Measurements from ENCODE around the gene SNAI3. TPM values are rescaled to one million over a fixed set of nuclear protein-coding genes. Genes with fewer than 3 reads are reported as not detected.

The SNAI3 gene
- total RNA-seq, 8 experiments from 2014 or later: 1.3 to 4.3 (median 2.4) TPM

DNA sequence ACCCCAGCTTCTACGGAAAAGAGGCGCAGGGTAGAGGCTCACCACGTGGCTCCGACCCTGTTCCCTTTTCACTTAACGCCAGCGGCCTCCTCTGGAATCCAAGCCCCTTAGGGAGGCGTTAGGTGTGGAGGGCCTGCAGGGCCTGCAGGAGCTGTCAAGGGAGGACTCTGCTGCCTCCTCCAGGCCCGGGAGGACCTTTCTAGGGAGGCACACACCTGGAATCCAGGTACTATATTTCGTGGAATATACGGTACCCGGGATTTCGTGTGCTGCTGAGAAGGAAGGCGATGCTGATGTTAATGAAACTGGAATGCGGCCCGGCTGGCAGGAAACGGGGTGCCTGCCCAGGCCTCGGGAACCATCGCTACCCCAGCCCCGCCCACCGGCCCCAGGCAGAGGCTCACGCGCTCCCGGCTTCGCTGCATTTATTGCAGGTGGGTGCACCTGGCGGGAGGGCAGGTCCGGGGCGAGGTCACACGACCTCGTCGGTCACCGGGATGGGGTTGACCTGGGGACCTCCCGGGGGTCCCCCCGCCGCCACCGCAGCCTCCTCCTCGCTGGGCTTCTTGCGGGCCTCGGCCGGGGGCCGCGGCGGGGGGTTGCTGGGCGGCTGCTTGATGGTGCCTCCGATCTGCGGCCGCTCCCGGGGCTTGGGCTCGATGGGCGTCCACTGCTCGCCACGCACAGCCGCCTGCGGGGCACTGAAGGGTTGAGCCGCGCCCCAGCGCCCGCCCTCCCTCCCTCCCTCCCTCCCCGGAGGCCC, 43.2 kb downstream of the SNAI3 start:
- in situ Hi-C loops (cut with MboI; ENCODE audit: low pct_unique_long_range_greater_than_20kb in 2 of 9, low sequenced_read_pairs in 9 of 9, unreplicated experiment in 9 of 9): no loop called here
- Histone ChIP-seq H3K4me3 (no peak overlapping the region), H3K27ac (no peak overlapping the region), H3K4me1 (replicated peaks in 1 of 2) (peaks cover 0 to 3% of the 10 kb centered on the region in 2 donors)
- no peak for ATAC-seq (replicated peaks in 6 of 8)
- 50 to 100% (median 88%) methylated on average over 1 to 9 of the region's 58 CpGs; no CpG with 5 or more reads in 6 of the 10 experiments for WGBS, 10 experiments

DNA sequence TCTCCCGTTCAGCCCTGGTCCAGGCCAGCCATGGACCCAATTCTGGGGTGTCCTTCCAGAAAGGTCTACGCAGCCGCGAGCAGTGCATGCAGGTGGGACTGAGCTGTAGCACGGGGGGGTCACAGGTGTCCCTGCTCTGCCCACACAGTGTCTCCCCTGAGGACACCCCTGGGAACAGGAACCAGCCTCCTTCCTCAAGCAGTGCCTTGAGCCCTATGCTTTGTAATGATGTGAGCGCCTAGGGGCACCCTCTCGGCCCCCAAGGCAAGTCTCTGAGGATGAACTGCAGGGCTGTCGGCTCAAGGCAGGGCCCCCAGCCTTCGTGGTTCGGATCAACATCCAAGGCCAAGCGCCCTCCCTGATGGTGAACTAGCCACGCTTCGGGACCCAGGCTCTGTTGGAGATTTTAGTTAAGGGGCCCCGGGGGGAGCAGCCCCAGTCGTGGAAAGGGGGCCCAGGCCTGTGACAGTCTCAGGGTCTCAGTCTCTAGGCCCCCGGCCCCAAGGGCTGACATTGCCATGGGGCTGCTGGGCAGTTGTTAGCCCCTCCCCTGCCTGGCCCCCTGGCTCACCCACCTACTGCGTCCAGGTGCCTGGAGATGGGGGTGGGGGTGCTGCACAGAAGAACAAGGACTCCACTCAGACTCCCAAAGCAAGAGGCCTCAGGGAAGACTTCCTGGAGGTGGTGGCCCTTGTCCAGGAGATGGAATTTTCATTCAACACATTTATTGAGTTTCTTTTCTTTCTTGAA, 45.6 kb downstream of the SNAI3 start:
- WGBS, 10 experiments: 0 to 86% (median 38%) methylated on average over 1 to 6 of the region's 17 CpGs; no CpG with 5 or more reads in 6 of the 10 experiments
- Histone ChIP-seq H3K27ac (no peak overlapping the region), H3K4me1 (replicated peaks in 1 of 2) (peaks cover 0 to 3% of the 10 kb centered on the region in 2 donors), H3K4me3 (no peak overlapping the region)
- ATAC-seq (replicated peaks in 6 of 8): no peak
- in situ Hi-C loops (cut with MboI; ENCODE audit: low pct_unique_long_range_greater_than_20kb in 2 of 9, low sequenced_read_pairs in 9 of 9, unreplicated experiment in 9 of 9): no loop called here

DNA sequence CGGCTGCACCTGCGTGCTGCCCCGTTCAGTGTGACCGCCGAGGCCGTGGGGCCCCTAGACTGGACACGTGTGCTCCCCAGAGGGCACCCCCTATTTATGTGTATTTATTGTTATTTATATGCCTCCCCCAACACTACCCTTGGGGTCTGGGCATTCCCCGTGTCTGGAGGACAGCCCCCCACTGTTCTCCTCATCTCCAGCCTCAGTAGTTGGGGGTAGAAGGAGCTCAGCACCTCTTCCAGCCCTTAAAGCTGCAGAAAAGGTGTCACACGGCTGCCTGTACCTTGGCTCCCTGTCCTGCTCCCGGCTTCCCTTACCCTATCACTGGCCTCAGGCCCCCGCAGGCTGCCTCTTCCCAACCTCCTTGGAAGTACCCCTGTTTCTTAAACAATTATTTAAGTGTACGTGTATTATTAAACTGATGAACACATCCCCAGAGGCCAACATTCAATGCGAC, 46.2 kb downstream of the SNAI3 start:
- H3K4me1 ChIP-seq (replicated peaks in 1 of 2): no peaks in the 10 kb centered on the region
- 33 to 90% (median 62%) methylated on average over 2 to 8 of the region's 13 CpGs; no CpG with 5 or more reads in 6 of the 10 experiments for WGBS, 10 experiments
- in situ Hi-C loops (cut with MboI; ENCODE audit: low pct_unique_long_range_greater_than_20kb in 2 of 9, low sequenced_read_pairs in 9 of 9, unreplicated experiment in 9 of 9): no loop called here
- no peak overlapping the region for H3K27ac ChIP-seq
- H3K4me3 ChIP-seq: no peak overlapping the region
- peak in 1 of 8 experiments; percentile 3 for ATAC-seq (replicated peaks in 6 of 8)

- Histone ChIP-seq H3K4me3 (no peak overlapping the region), H3K27ac (no peak overlapping the region), H3K4me1 (replicated peaks in 1 of 2) (peaks cover 0 to 1% of the 10 kb centered on the region in 2 donors)
- 3 to 25% methylated on average over 7 to 8 of the region's 45 CpGs; no CpG with 5 or more reads in 8 of the 10 experiments for WGBS, 10 experiments
- in situ Hi-C loops (cut with MboI; ENCODE audit: low pct_unique_long_range_greater_than_20kb in 2 of 9, low sequenced_read_pairs in 9 of 9, unreplicated experiment in 9 of 9): no loop called here
- peak in 6 of 8 experiments; percentile 11 to 33 (median 21) for ATAC-seq (replicated peaks in 6 of 8)
Observed at GRCh38 chr16:88639231-88640038, 46.9 kb downstream of the SNAI3 start.

DNA sequence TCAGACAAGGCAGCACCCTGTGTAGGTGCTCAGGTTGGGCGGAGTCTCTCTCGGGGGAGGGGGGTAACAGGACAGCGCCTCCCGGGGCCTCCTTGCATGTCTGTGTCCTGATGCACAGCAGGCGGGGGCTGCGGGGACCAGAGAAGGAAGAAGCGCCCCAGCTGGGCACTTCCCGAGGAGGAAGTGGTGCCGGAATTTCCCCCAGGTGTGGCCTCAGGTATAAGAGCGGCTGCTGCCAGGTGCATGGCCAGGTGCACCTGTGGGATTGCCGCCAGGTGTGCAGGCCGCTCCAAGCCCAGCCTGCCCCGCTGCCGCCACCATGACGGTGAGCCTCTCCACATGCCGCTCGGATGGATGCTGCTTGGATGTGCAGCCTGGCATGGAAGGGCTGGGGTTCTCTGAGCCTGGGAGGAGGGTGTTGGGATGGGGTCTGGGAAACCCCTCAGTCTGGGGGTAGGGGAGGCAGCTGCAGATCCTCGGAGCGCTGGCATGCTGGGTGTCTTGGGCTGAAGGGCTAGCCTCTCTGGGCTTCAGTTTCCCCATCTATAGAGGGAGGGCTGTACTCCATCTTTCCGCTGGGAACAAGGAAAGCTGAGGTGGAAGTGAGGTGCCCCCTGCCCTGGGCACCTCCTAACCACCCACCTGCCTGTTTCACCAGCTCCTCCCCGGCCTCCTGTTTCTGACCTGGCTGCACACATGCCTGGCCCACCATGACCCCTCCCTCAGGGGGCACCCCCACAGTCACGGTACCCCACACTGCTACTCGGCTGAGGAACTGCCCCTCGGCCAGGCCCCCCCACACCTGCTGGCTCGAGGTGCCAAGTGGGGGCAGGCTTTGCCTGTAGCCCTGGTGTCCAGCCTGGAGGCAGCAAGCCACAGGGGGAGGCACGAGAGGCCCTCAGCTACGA, 47.7 kb downstream of the SNAI3 start, which contains the start of gene IL17C:
Gene IL17C, plus strand, starts transcription at position 250 of the 908 bp plus-strand sequence. Its CDS starts 70 bp downstream, at position 320.
- Histone ChIP-seq H3K27ac (no peak within 1 kb of the TSS), H3K4me1 (replicated peaks in 1 of 2) (peaks cover 0 to 3% of the 10 kb centered on the region in 2 donors), H3K4me3 (no peak within 1 kb of the TSS)
- peak in 1 of 8 experiments; percentile 5 for ATAC-seq (replicated peaks in 6 of 8)
- in situ Hi-C loops (cut with MboI; ENCODE audit: low pct_unique_long_range_greater_than_20kb in 2 of 9, low sequenced_read_pairs in 9 of 9, unreplicated experiment in 9 of 9): no loop called here
- 6 to 70% (median 60%) methylated on average over 1 to 4 of the region's 27 CpGs; no CpG with 5 or more reads in 5 of the 10 experiments for WGBS, 10 experiments

GRCh38 chr16:88636488-88637265, 49.6 kb downstream of the SNAI3 start:
- no peak for ATAC-seq (replicated peaks in 6 of 8)
- Histone ChIP-seq H3K4me1 (replicated peaks in 1 of 2) (peaks cover 0 to 3% of the 10 kb centered on the region in 2 donors), H3K4me3 (no peak overlapping the region), H3K27ac (no peak overlapping the region)
- WGBS, 10 experiments: 30 to 80% (median 61%) methylated on average over 2 to 5 of the region's 23 CpGs; no CpG with 5 or more reads in 7 of the 10 experiments
- in situ Hi-C loops (cut with MboI; ENCODE audit: low pct_unique_long_range_greater_than_20kb in 2 of 9, low sequenced_read_pairs in 9 of 9, unreplicated experiment in 9 of 9): no loop called here

GRCh38 chr16:88635671-88636319, 50.5 kb downstream of the SNAI3 start:
- ATAC-seq (replicated peaks in 6 of 8): no peak
- H3K4me1 ChIP-seq (replicated peaks in 1 of 2): peaks cover 0 to 3% of the 10 kb centered on the region in 2 donors
- in situ Hi-C loops (cut with MboI; ENCODE audit: low pct_unique_long_range_greater_than_20kb in 2 of 9, low sequenced_read_pairs in 9 of 9, unreplicated experiment in 9 of 9): no loop called here
- H3K4me3 ChIP-seq: no peak overlapping the region
- no peak overlapping the region for H3K27ac ChIP-seq
- WGBS, 10 experiments: 90 to 93% methylated on average over 3 to 8 of the region's 17 CpGs; no CpG with 5 or more reads in 8 of the 10 experiments

DNA sequence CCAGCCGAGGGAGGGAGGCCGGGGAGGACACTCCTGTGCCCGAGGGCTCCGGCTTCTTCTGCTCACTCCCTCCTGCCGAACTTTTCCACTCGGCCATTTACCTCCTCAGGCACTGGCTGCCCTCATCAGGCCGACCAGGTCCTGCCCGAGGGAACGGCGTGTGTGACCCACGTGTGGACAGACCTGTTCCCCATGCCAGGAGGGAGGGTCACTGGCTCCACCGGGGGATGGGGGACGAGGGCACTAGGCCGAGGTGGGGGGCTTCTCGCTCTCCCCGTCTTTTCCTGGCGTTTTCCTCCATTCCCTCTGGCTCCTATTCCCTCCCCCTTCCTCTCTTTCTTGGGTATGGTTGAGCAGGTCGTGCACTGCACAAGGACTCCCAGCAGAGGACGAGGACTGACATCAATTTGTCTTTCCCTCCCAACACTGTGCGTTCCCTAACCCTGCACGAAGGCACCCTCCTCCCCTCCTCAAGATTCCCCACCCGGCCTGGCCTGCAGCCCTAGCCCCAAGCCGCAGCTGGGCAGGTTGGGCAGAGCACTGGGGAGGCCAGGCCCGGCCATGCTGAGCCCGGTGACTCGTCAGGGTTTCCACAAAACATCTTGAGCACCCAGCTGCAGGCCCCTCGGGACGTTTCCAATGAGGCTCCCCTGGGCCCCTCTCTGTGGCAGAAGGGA, 51.2 kb downstream of the SNAI3 start:
- in situ Hi-C loops (cut with MboI; ENCODE audit: low pct_unique_long_range_greater_than_20kb in 2 of 9, low sequenced_read_pairs in 9 of 9, unreplicated experiment in 9 of 9): no loop called here
- H3K4me1 ChIP-seq (replicated peaks in 1 of 2): peaks cover 0 to 3% of the 10 kb centered on the region in 2 donors
- WGBS, 10 experiments: 0 to 40% (median 20%) methylated on average over 1 to 3 of the region's 28 CpGs; no CpG with 5 or more reads in 7 of the 10 experiments
- peak in 3 of 8 experiments; percentile 1 to 39 (median 35) for ATAC-seq (replicated peaks in 6 of 8)
- no peak overlapping the region for H3K4me3 ChIP-seq
- H3K27ac ChIP-seq: no peak overlapping the region

- in situ Hi-C loops (cut with MboI; ENCODE audit: low pct_unique_long_range_greater_than_20kb in 2 of 9, low sequenced_read_pairs in 9 of 9, unreplicated experiment in 9 of 9): no loop called here
- Histone ChIP-seq H3K4me1 (replicated peaks in 1 of 2) (peaks cover 0 to 3% of the 10 kb centered on the region in 2 donors), H3K4me3 (peak overlapping the region in 1 of 5 donors; percentile 15), H3K27ac (no peak overlapping the region)
- 14 to 52% methylated on average over 9 to 12 of the region's 82 CpGs; no CpG with 5 or more reads in 8 of the 10 experiments for WGBS, 10 experiments
- ATAC-seq (replicated peaks in 6 of 8): peak; percentile 3 to 74 (median 30)
Observed at GRCh38 chr16:88634141-88634993, 51.9 kb downstream of the SNAI3 start.

GRCh38 chr16:88633684-88634140, 52.6 kb downstream of the SNAI3 start:
- Histone ChIP-seq H3K4me3 (no peak overlapping the region), H3K27ac (no peak overlapping the region), H3K4me1 (replicated peaks in 1 of 2) (peaks cover 0 to 3% of the 10 kb centered on the region in 2 donors)
- WGBS, 10 experiments: 60% methylated on average over 1 of the region's 23 CpGs; no CpG with 5 or more reads in 8 of the 10 experiments
- ATAC-seq (replicated peaks in 6 of 8): peak; percentile 3 to 51 (median 26)
- in situ Hi-C loops (cut with MboI; ENCODE audit: low pct_unique_long_range_greater_than_20kb in 2 of 9, low sequenced_read_pairs in 9 of 9, unreplicated experiment in 9 of 9): no loop called here

All from motor neuron (in vitro differentiated cells).